Endodermal cell (in vitro differentiated cells): ENCODE results near the gene KDM2B. TPM values are rescaled to one million over a fixed set of nuclear protein-coding genes. Genes with fewer than 3 reads are reported as not detected.
A peak's percentile ranks its signal among the peaks of the same experiment; 100 is the strongest.

Source experiments
- DNase-seq: peaks from one replicate; pipeline ENCODE4 v3.0.0-alpha.2; 2017
- H3K27ac ChIP-seq: 2 replicates; pipeline ENCODE4 v1.5.1; 2013; ENCODE audit warnings: mild to moderate bottlenecking, low read depth, low read length, moderate library complexity
- H3K27me3 ChIP-seq: 2 replicates; pipeline ENCODE4 v1.6.1; 2013; ENCODE audit warnings: mild to moderate bottlenecking, low read length, moderate library complexity; ENCODE audit not compliant: insufficient read depth, control insufficient read depth, poor library complexity, severe bottlenecking
- H3K36me3 ChIP-seq: 2 replicates; pipeline ENCODE4 v1.7.0; 2013; ENCODE audit warnings: mild to moderate bottlenecking, low read length, moderate library complexity; ENCODE audit not compliant: control insufficient read depth, insufficient read depth
- H3K4me1 ChIP-seq: one replicate; pipeline ENCODE4 v1.7.0; 2013; ENCODE audit warnings: low read length; ENCODE audit not compliant: control insufficient read depth, insufficient read depth
- H3K4me3 ChIP-seq: 2 replicates; pipeline ENCODE4 v1.5.1; 2013; ENCODE audit warnings: mild to moderate bottlenecking, low read length, moderate library complexity
- H3K9ac ChIP-seq: 2 replicates; pipeline ENCODE4 v1.6.1; 2013; ENCODE audit warnings: mild to moderate bottlenecking, low read length, moderate library complexity; ENCODE audit not compliant: poor library complexity, severe bottlenecking; ENCODE audit errors: extremely low read depth
- H3K9me3 ChIP-seq: 2 replicates; pipeline ENCODE4 v1.6.1; 2013; ENCODE audit warnings: mild to moderate bottlenecking, low read length, moderate library complexity; ENCODE audit not compliant: control insufficient read depth
- H3K27ac Mint-ChIP-seq: 2 replicates; pipeline ENCODE4 v1.8.0; 2020; ENCODE audit warnings: mixed read lengths
- H3K27me3 Mint-ChIP-seq: 2 replicates; pipeline ENCODE4 v1.8.0; 2021; ENCODE audit warnings: mild to moderate bottlenecking, mixed read lengths; ENCODE audit not compliant: insufficient read depth
- H3K36me3 Mint-ChIP-seq: 2 replicates; pipeline ENCODE4 v1.8.0; 2020; ENCODE audit warnings: low read depth, mixed read lengths
- H3K4me1 Mint-ChIP-seq: 2 replicates; pipeline ENCODE4 v1.8.0; 2020; ENCODE audit warnings: mixed read lengths
- H3K4me3 Mint-ChIP-seq: 2 replicates; pipeline ENCODE4 v1.8.0; 2020; ENCODE audit warnings: mild to moderate bottlenecking, moderate library complexity, mixed read lengths
- H3K9me3 Mint-ChIP-seq: 2 replicates; pipeline ENCODE4 v1.8.0; 2020; ENCODE audit warnings: mild to moderate bottlenecking, mixed read lengths
- CTCF ChIP-seq: fragments of 200-600 bp; sonication (generic); conservative IDR thresholded peaks from 2 replicates; pipeline ENCODE4 v1.5.0; 2021; ENCODE audit warnings: antibody characterized with exemption, mild to moderate bottlenecking
- WGBS, 2 experiments: methylation state at CpG; one replicate each; pipeline versions ENCODE4 v1.1.5 to v1.1.7; 2013; ENCODE audit warnings: missing lambda C conversion rate in 2 of 2, mixed read lengths in 1 of 2; ENCODE audit not compliant: insufficient coverage in 1 of 2, insufficient read length in 1 of 2; 5-methylcytosine and 5-hydroxymethylcytosine counted together
- total RNA-seq, 2 donors: library from RNA; stranded (reverse); fragmentation: NEBNext Ultra II Directional in 1 of 2; extraction: Animal tissue kit (Norgen Biotek cat#: 25700) in 1 of 2; gene quantifications; 2 replicates in 1 of 2; 3 replicates in 1 of 2; pipeline ENCODE4 v1.2.1, GENCODE V29; 2021

The KDM2B gene
- total RNA-seq, 2 donors from 2014 or later: 103 to 125 TPM

DNA sequence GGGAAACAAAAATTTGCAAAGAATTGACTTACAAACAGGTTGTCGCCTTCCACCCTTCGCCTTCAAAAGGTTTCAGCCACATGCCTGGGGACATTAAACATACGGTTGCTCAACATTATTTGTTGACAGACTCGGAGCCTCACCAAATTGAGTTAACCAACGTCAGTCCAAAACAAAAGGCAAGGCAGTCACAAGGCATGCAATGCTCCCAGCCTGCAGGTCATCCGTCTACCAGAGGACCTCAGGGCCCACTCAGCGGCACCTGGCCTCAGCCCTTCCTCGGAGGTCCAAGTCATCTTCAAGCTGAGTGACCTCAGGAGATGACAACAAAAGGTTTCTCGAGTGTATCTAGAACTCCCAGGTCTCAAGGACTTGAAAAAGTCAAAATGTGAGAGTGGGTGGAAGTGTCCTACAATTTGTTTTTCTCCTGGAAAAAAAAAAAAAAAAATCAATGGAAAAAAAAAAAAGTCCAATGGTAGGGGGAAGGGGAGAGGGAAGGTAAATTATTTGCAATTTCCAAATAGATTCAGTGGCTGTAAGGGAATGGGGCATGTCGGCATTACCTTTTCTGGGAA is 64.3 kb downstream of the KDM2B start:
- Mint-ChIP-seq H3K27ac (peak overlapping the region; percentile 55), H3K36me3 (peaks cover 78% of the 10 kb centered on the region), H3K27me3 (no peaks in the 10 kb centered on the region), H3K4me1 (peaks cover 14% of the 10 kb centered on the region), H3K9me3 (peaks cover 13% of the 10 kb centered on the region), H3K4me3 (no peak overlapping the region)
- TF ChIP-seq CTCF: no peak
- Histone ChIP-seq H3K9ac (no peak overlapping the region), H3K4me1 (peaks cover 7% of the 10 kb centered on the region), H3K27ac (no peak overlapping the region), H3K36me3 (peaks cover 54% of the 10 kb centered on the region), H3K9me3 (peaks cover 14% of the 10 kb centered on the region), H3K27me3 (no peaks in the 10 kb centered on the region), H3K4me3 (no peak overlapping the region)
- 91 to 95% methylated on average over 10 of the region's 10 CpGs for WGBS, 2 experiments
- peak; percentile 50 for DNase-seq

DNA sequence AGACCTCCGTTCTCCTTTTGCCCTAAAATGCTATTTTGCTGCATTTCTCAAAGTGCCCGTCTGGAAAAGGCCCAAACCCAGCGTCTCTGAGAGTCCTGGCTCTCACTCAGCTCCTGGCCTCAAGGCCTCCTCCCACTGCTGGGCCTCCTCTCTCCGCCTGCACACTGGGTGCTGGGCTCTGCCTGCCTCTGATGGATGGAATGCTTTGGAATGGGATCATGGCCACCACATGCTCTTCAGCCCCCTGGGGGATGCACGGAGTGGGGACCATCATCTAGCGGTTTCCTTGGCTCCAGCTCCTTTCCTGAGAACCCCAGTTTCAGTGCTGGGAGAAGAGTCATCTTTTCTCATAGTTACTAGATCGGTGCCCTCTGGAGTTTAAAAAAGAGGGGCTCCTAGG is 65.2 kb downstream of the KDM2B start:
- peaks cover 13% of the 10 kb centered on the region for H3K9me3 Mint-ChIP-seq
- H3K27me3 ChIP-seq: no peaks in the 10 kb centered on the region
- 91 to 93% methylated on average over 6 to 7 of the region's 7 CpGs for whole genome bisulfite sequencing, 2 experiments
- peaks cover 7% of the 10 kb centered on the region for H3K4me1 ChIP-seq
- peaks cover 73% of the 10 kb centered on the region for H3K36me3 Mint-ChIP-seq
- no peak overlapping the region for H3K4me3 Mint-ChIP-seq
- DNase-seq: no peak
- peaks cover 10% of the 10 kb centered on the region for H3K4me1 Mint-ChIP-seq
- H3K4me3 ChIP-seq: peak overlapping the region; percentile 26
- peaks cover 56% of the 10 kb centered on the region for H3K36me3 ChIP-seq
- H3K27me3 Mint-ChIP-seq: no peaks in the 10 kb centered on the region
- no peak overlapping the region for H3K27ac ChIP-seq
- peak overlapping the region; percentile 59 for H3K27ac Mint-ChIP-seq
- no peak for TF ChIP-seq CTCF
- no peak overlapping the region for H3K9ac ChIP-seq
- H3K9me3 ChIP-seq: peaks cover 14% of the 10 kb centered on the region

GRCh38 chr12:121514184-121514742 is 66.6 kb downstream of the KDM2B start:
- Histone ChIP-seq H3K4me3 (no peak overlapping the region), H3K27me3 (no peaks in the 10 kb centered on the region), H3K9ac (no peak overlapping the region), H3K9me3 (peaks cover 14% of the 10 kb centered on the region), H3K27ac (no peak overlapping the region), H3K4me1 (peaks cover 7% of the 10 kb centered on the region), H3K36me3 (peaks cover 58% of the 10 kb centered on the region)
- H3K4me3 Mint-ChIP-seq: no peak overlapping the region
- DNase-seq: no peak
- H3K9me3 Mint-ChIP-seq: peaks cover 13% of the 10 kb centered on the region
- H3K27me3 Mint-ChIP-seq: no peaks in the 10 kb centered on the region
- TF ChIP-seq CTCF: no peak
- H3K27ac Mint-ChIP-seq: peak overlapping the region; percentile 74
- peaks cover 70% of the 10 kb centered on the region for H3K36me3 Mint-ChIP-seq
- 90% methylated on average over 7 to 16 of the region's 16 CpGs for WGBS, 2 experiments
- H3K4me1 Mint-ChIP-seq: peaks cover 10% of the 10 kb centered on the region
